ENCODE data around the gene BCAS1. TPM values are rescaled to one million over a fixed set of nuclear protein-coding genes. Genes with fewer than 3 reads are reported as not detected.

The BCAS1 gene
- total RNA-seq, 4 donors from 2014 or later, result 0.32 TPM; not detected in 3

GRCh38 chr20:53896647-53897046, 173.7 kb downstream of the BCAS1 start:
- DNase-seq, result no peak
- peaks cover under 1 to 22% of the 10 kb centered on the region in 2 donors for H3K4me1 ChIP-seq
- no peak overlapping the region for H3K27ac ChIP-seq
- in situ Hi-C loops (cut with MboI; ENCODE audit: low sequenced_read_pairs in 4 of 4), result no loop called here
- TF ChIP-seq POLR2A (IDR thresholded peaks at IDR 0.05) (no peak), CTCF (IDR thresholded peaks at IDR 0.05 in 4 of 5, conservative IDR thresholded peaks at IDR 0.05 in 1 of 5) (no peak)
- no peaks in the 10 kb centered on the region for H3K36me3 ChIP-seq
- H3K4me3 ChIP-seq, result no peak overlapping the region
- no peaks in the 10 kb centered on the region for H3K9me3 ChIP-seq
- H3K27me3 ChIP-seq, result no peaks in the 10 kb centered on the region
- ATAC-seq, result no peak
- intact Hi-C loops (cut with DNase I; ENCODE audit: low total_unique reads), result no loop called here

GRCh38 chr20:53896041-53896440, 174.4 kb downstream of the BCAS1 start:
- no peak for DNase-seq
- intact Hi-C loops (cut with DNase I; ENCODE audit: low total_unique reads) (no loop called here), in situ Hi-C loops (cut with MboI; ENCODE audit: low sequenced_read_pairs in 4 of 4) (no loop called here)
- no peaks in the 10 kb centered on the region for H3K36me3 ChIP-seq
- H3K4me1 ChIP-seq, result peaks cover 0 to 20% of the 10 kb centered on the region in 2 donors
- no peak for ATAC-seq
- no peak overlapping the region for H3K27ac ChIP-seq
- no peaks in the 10 kb centered on the region for H3K9me3 ChIP-seq
- H3K4me3 ChIP-seq, result no peak overlapping the region
- TF ChIP-seq CTCF (IDR thresholded peaks at IDR 0.05 in 4 of 5, conservative IDR thresholded peaks at IDR 0.05 in 1 of 5) (no peak), POLR2A (IDR thresholded peaks at IDR 0.05) (no peak)
- no peaks in the 10 kb centered on the region for H3K27me3 ChIP-seq

- no peak overlapping the region for H3K27ac ChIP-seq
- TF ChIP-seq CTCF (IDR thresholded peaks at IDR 0.05 in 4 of 5, conservative IDR thresholded peaks at IDR 0.05 in 1 of 5) (no peak), POLR2A (IDR thresholded peaks at IDR 0.05) (no peak)
- H3K4me1 ChIP-seq, result peaks cover 0 to 14% of the 10 kb centered on the region in 2 donors
- no peaks in the 10 kb centered on the region for H3K9me3 ChIP-seq
- H3K4me3 ChIP-seq, result no peak overlapping the region
- in situ Hi-C loops (cut with MboI; ENCODE audit: low sequenced_read_pairs in 4 of 4) (no loop called here), intact Hi-C loops (cut with DNase I; ENCODE audit: low total_unique reads) (no loop called here)
- no peaks in the 10 kb centered on the region for H3K27me3 ChIP-seq
- ATAC-seq (no peak), DNase-seq (no peak)
- no peaks in the 10 kb centered on the region for H3K36me3 ChIP-seq
Measured at GRCh38 chr20:53895385-53895755, 175.0 kb downstream of the BCAS1 start.

- DNase-seq (no peak), ATAC-seq (no peak)
- H3K9me3 ChIP-seq, result no peaks in the 10 kb centered on the region
- intact Hi-C loops (cut with DNase I; ENCODE audit: low total_unique reads), result no loop called here
- no peaks in the 10 kb centered on the region for H3K27me3 ChIP-seq
- H3K36me3 ChIP-seq, result no peaks in the 10 kb centered on the region
- no peak overlapping the region for H3K4me3 ChIP-seq
- in situ Hi-C loops (cut with MboI; ENCODE audit: low sequenced_read_pairs in 4 of 4), result no loop called here
- peaks cover 0 to 12% of the 10 kb centered on the region in 2 donors for H3K4me1 ChIP-seq
- TF ChIP-seq CTCF (IDR thresholded peaks at IDR 0.05 in 4 of 5, conservative IDR thresholded peaks at IDR 0.05 in 1 of 5), result no peak
- TF ChIP-seq POLR2A (IDR thresholded peaks at IDR 0.05), result no peak
- no peak overlapping the region for H3K27ac ChIP-seq
Measured at GRCh38 chr20:53894707-53895384, 175.5 kb downstream of the BCAS1 start.

Small RNAs within 50 kb of the gene (microRNA-seq; reads per million reads assigned to microRNA genes)
- gene MIR4756 (ENCODE audit: borderline replicate concordance in 2 of 2), result 0 reads per million in 2 donors

Other genes with a start within 250 kb of the BCAS1 start
- gene CYP24A1, start 103.4 kb upstream of the BCAS1 start, total RNA-seq, result under 1 TPM in 1 of 4 donors, not detected in 3; 0.20 TPM
- gene PFDN4, start 137.5 kb upstream of the BCAS1 start, total RNA-seq, result 10 to 100 TPM; 36.8 to 90.2 (median 64.8) TPM